HG02610 (cell line): ENCODE measurements around the gene RPS29.
"Not testable (repeated sequence)": the region's sequence is repeated elsewhere in the genome, so short reads cannot be mapped to it uniquely, and the experiment has no call there.

Source experiments
- ATAC-seq: cut with Tn5 transposase; IDR thresholded peaks from one replicate; pipeline ENCODE4 v1.9.1; 2021; ENCODE audit warnings: mild to moderate bottlenecking, moderate library complexity; ENCODE audit not compliant: unreplicated experiment

Gene RPS29

GRCh38 chr14:49598485-49599300 lies 12.5 kb upstream of the RPS29 start, which contains the start of gene LRR1:
TSS of gene LRR1 (plus strand) at chr14:49598940. CDS start at chr14:49599021, 81 bp downstream.
- ATAC-seq, result peak; percentile 49

- ATAC-seq, result no peak
Observed at GRCh38 chr14:49598189-49598484, 12.0 kb upstream of the RPS29 start.

- ATAC-seq, result no peak
Observed at GRCh38 chr14:49594347-49595091, 8.3 kb upstream of the RPS29 start.

GRCh38 chr14:49593016-49593415 lies 6.8 kb upstream of the RPS29 start:
- no peak for ATAC-seq

GRCh38 chr14:49589387-49589786 lies 3.2 kb upstream of the RPS29 start:
- no peak for ATAC-seq

GRCh38 chr14:49586673-49587460 lies 687 bp upstream of the RPS29 start:
- peak; percentile 28 for ATAC-seq

GRCh38 chr14:49584981-49585640 lies 1.1 kb downstream of the RPS29 start:
- ATAC-seq, result not testable (repeated sequence)

GRCh38 chr14:49584058-49584457 lies 2.1 kb downstream of the RPS29 start:
- ATAC-seq, result no peak

GRCh38 chr14:49583629-49584028 lies 2.6 kb downstream of the RPS29 start:
- no peak for ATAC-seq

- no peak for ATAC-seq
Observed at GRCh38 chr14:49582113-49582977, 3.8 kb downstream of the RPS29 start.

GRCh38 chr14:49581209-49582112 lies 4.7 kb downstream of the RPS29 start:
- ATAC-seq, result no peak

GRCh38 chr14:49579841-49580240 lies 6.3 kb downstream of the RPS29 start:
- ATAC-seq, result no peak

GRCh38 chr14:49578141-49578540 lies 8.0 kb downstream of the RPS29 start:
- no peak for ATAC-seq

GRCh38 chr14:49574038-49574437 lies 12.1 kb downstream of the RPS29 start:
- ATAC-seq, result no peak

- ATAC-seq, result no peak
Observed at GRCh38 chr14:49569281-49569680, 16.9 kb downstream of the RPS29 start.

- no peak for ATAC-seq
Observed at GRCh38 chr14:49566714-49567113, 19.5 kb downstream of the RPS29 start.

- ATAC-seq, result no peak
Observed at GRCh38 chr14:49559979-49560768, 26.0 kb downstream of the RPS29 start.

- no peak for ATAC-seq
Observed at GRCh38 chr14:49553892-49554291, 32.3 kb downstream of the RPS29 start.
